ENCODE measurements around the gene CCDC30.

The CCDC30 gene

DNA sequence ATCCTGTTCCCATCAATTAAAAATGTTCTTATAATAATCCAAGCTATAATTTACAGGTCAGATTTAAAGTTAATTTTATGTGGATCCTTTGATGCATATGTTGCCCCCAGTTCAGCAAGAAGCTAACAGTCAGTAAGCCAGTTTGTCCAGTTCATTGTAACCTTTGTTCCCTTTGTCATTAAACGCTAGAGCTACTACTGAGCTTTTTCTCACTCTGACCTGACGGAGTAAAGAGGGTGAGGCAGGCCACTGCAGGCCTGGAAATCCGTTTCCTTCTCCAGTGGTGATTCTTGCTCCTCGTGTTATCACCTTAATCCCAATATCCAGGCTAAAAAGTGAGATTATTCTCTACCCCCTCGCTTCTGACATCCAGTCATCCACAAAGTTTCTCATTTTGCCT lies 229.4 kb downstream of the CCDC30 start:
- Histone ChIP-seq H3K9me3 (ENCODE audit: low read length) (no peaks in the 10 kb centered on the region), H3K27ac (ENCODE audit: low read depth, low read length, poor library complexity, severe bottlenecking) (no peak overlapping the region), H3K9me2 (ENCODE audit: low read depth, low read length) (no peaks in the 10 kb centered on the region), H2AFZ (ENCODE audit: low read length) (no peak overlapping the region), H3K79me2 (ENCODE audit: insufficient read depth, low read length) (peaks cover 87% of the 10 kb centered on the region), H3K4me1 (ENCODE audit: insufficient read depth, low read length, severe bottlenecking) (peaks cover 41% of the 10 kb centered on the region), H3K4me2 (ENCODE audit: low read length) (no peak overlapping the region), H3K27me3 (ENCODE audit: insufficient read depth, low read length) (no peaks in the 10 kb centered on the region), H4K20me1 (ENCODE audit: insufficient read depth, low read length) (peaks cover 8% of the 10 kb centered on the region; the same call in 1 of the 2 replicates), H3K9ac (ENCODE audit: low read length) (no peak overlapping the region), H3K36me3 (ENCODE audit: insufficient read depth, low read length) (peaks cover 99% of the 10 kb centered on the region), H3F3A (ENCODE audit: insufficient read depth, low read length) (no peaks in the 10 kb centered on the region), H3K4me3 (ENCODE audit: low read depth, low read length, poor library complexity, severe bottlenecking) (no peak overlapping the region)
- no peak for TF ChIP-seq EZH2 (IDR thresholded peaks at IDR 0.05; ENCODE audit: borderline replicate concordance, low read length)
- TF ChIP-seq, protein P1, sequence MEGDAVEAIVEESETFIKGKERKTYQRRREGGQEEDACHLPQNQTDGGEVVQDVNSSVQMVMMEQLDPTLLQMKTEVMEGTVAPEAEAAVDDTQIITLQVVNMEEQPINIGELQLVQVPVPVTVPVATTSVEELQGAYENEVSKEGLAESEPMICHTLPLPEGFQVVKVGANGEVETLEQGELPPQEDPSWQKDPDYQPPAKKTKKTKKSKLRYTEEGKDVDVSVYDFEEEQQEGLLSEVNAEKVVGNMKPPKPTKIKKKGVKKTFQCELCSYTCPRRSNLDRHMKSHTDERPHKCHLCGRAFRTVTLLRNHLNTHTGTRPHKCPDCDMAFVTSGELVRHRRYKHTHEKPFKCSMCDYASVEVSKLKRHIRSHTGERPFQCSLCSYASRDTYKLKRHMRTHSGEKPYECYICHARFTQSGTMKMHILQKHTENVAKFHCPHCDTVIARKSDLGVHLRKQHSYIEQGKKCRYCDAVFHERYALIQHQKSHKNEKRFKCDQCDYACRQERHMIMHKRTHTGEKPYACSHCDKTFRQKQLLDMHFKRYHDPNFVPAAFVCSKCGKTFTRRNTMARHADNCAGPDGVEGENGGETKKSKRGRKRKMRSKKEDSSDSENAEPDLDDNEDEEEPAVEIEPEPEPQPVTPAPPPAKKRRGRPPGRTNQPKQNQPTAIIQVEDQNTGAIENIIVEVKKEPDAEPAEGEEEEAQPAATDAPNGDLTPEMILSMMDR (IDR thresholded peaks at IDR 0.05; ENCODE audit: low read length), result no peak

DNA sequence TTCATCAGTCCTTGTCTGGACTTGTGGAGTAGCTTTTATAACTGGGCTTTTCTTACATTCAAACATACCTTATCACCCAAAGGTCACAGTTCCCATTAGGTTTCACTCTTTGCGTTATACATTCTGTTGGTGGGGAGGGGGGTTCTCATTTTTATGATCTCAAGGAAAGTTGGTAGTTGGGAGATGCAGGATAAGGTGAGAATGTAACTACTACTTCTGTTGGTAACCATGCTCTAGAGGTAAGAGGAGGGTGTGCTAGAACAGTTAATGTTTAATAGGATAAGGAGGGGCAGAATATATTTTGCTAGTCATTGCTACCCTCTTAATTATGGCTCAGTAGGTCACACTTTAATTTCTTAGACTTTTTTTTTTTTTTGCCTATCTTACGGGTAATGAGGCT lies 229.8 kb downstream of the CCDC30 start:
- Histone ChIP-seq H3K36me3 (ENCODE audit: insufficient read depth, low read length) (peaks cover 99% of the 10 kb centered on the region), H2AFZ (ENCODE audit: low read length) (no peak overlapping the region), H3F3A (ENCODE audit: insufficient read depth, low read length) (no peaks in the 10 kb centered on the region), H3K9me3 (ENCODE audit: low read length) (no peaks in the 10 kb centered on the region), H3K4me3 (ENCODE audit: low read depth, low read length, poor library complexity, severe bottlenecking) (no peak overlapping the region), H4K20me1 (ENCODE audit: insufficient read depth, low read length) (peaks cover 8% of the 10 kb centered on the region; the same call in 1 of the 2 replicates), H3K9me2 (ENCODE audit: low read depth, low read length) (no peaks in the 10 kb centered on the region), H3K27me3 (ENCODE audit: insufficient read depth, low read length) (no peaks in the 10 kb centered on the region), H3K4me1 (ENCODE audit: insufficient read depth, low read length, severe bottlenecking) (peaks cover 37% of the 10 kb centered on the region), H3K79me2 (ENCODE audit: insufficient read depth, low read length) (peaks cover 82% of the 10 kb centered on the region), H3K4me2 (ENCODE audit: low read length) (no peak overlapping the region), H3K27ac (ENCODE audit: low read depth, low read length, poor library complexity, severe bottlenecking) (no peak overlapping the region), H3K9ac (ENCODE audit: low read length) (no peak overlapping the region)
- TF ChIP-seq, protein P1 (IDR thresholded peaks at IDR 0.05; ENCODE audit: low read length), result no peak

DNA sequence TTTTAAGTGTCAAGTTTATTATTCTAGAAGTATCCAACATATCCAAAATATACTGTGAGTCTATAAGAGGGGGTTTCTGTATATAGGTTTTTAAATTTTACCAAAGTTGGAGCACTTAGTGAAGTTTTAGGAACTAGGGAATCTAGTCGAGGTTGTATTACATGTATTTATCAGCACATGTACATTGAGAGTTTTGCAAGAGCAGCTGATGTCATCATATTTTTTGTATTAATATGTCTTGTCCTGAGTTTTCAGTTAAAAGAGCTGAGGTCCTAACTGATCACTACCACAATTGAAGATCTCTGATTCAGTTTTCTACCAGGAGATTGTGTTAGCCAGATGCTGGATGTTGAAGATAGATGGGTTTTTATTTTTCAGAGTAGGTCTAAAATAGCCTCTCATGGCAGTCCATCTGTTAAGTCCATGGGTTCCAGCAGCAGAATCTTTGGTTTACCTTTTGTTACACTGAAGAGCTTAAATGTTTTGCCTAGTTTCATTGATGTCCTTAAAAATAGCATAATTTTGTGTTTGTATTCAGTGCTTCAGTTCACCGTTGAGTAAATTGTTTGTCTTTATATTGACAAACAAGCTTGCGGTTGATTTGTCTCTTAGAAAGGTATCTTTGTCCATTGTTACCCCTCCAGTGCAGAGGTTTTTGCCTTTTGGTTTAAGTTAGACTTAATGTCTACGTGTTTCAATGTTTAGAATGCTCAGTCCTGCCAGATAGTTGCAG lies 235.2 kb downstream of the CCDC30 start:
- no peak overlapping the region for H2AFZ ChIP-seq (ENCODE audit: low read length)
- no peaks in the 10 kb centered on the region for H3K4me1 ChIP-seq (ENCODE audit: insufficient read depth, low read length, severe bottlenecking)
- peaks cover 100% of the 10 kb centered on the region for H3K36me3 ChIP-seq (ENCODE audit: insufficient read depth, low read length)
- H3K4me3 ChIP-seq (ENCODE audit: low read depth, low read length, poor library complexity, severe bottlenecking), result no peak overlapping the region
- no peak overlapping the region for H3K9ac ChIP-seq (ENCODE audit: low read length)
- no peaks in the 10 kb centered on the region for H3K9me3 ChIP-seq (ENCODE audit: low read length)
- no peaks in the 10 kb centered on the region for H3K9me2 ChIP-seq (ENCODE audit: low read depth, low read length)
- H4K20me1 ChIP-seq (ENCODE audit: insufficient read depth, low read length), result no peaks in the 10 kb centered on the region
- no peak overlapping the region for H3K4me2 ChIP-seq (ENCODE audit: low read length)
- H3F3A ChIP-seq (ENCODE audit: insufficient read depth, low read length), result peaks cover 6% of the 10 kb centered on the region
- no peak overlapping the region for H3K27ac ChIP-seq (ENCODE audit: low read depth, low read length, poor library complexity, severe bottlenecking)
- H3K79me2 ChIP-seq (ENCODE audit: insufficient read depth, low read length), result peaks cover 29% of the 10 kb centered on the region
- no peaks in the 10 kb centered on the region for H3K27me3 ChIP-seq (ENCODE audit: insufficient read depth, low read length)
- TF ChIP-seq EZH2 (IDR thresholded peaks at IDR 0.05; ENCODE audit: borderline replicate concordance, low read length), result no peak
- TF ChIP-seq, protein P1 (IDR thresholded peaks at IDR 0.05; ENCODE audit: low read length), result no peak

All from OCI-LY1 (cell line).